Fibroblast of gingiva (primary cell): ENCODE measurements around the gene KCTD3.

Source experiments
- DNase-seq: peaks from one replicate; pipeline ENCODE4 v3.0.0-alpha.2; 2011; ENCODE audit warnings: low read depth

Gene KCTD3

GRCh38 chr1:215660259-215660658, 93.2 kb downstream of the KCTD3 start:
- no peak for DNase-seq

GRCh38 chr1:215661033-215661432, 93.9 kb downstream of the KCTD3 start:
- DNase-seq, result no peak

GRCh38 chr1:215665215-215665614, 98.1 kb downstream of the KCTD3 start:
- no peak for DNase-seq

GRCh38 chr1:215667761-215668160, 100.7 kb downstream of the KCTD3 start:
- DNase-seq, result no peak

- no peak for DNase-seq
Measured at GRCh38 chr1:215669806-215670491, 102.8 kb downstream of the KCTD3 start.
